ENCODE measurements around the gene COX7A2L. TPM values are rescaled to one million over a fixed set of nuclear protein-coding genes. Genes with fewer than 3 reads are reported as not detected.
A peak's percentile ranks its signal among the peaks of the same experiment; 100 is the strongest.
"Not testable (repeated sequence)": the region's sequence is repeated elsewhere in the genome, so short reads cannot be mapped to it uniquely, and the experiment has no call there.

Gene COX7A2L
- total and polyA plus RNA-seq, 7 experiments from 2014 or later = 57.3 to 204 (median 84.1) TPM

DNA sequence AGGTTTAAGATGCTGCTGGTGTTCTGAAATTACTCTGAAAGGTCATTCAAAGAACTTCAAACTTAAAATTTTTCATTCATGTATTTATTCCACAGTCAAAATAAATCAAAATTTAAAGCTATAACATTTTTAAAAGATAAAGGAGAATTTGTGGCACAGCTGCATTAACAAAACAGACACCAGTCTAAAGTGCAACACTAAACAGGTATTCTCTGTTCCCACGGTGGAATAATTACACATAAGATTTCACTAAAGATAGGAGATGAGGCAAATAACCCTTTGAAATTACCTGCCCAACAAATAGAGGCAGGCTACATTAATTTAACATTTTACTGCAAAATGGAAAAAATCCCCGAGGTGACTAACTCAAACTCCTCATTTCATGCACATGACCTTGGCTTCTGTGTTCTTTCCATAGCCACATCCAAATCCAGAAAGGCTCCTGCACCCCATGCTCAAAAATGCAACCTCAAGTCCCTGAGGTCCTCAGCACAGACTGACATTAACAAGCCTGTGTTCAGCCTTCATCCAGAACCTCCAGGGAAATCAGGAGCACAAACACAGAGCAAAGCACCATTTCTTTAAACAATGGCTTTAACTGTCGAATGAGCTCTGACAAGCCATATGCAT is 10.5 kb downstream of the COX7A2L start:
- Mint-ChIP-seq H3K27me3 (no peaks in the 10 kb centered on the region), H3K4me3 (no peak overlapping the region), H3K27ac (peak overlapping the region in 1 of 9 donors; percentile 60), H3K9me3 (no peaks in the 10 kb centered on the region), H3K4me1 (peaks cover 7 to 47% (median 38%) of the 10 kb centered on the region in 7 donors), H3K36me3 (peaks cover 2 to 60% (median 24%) of the 10 kb centered on the region in 5 donors)
- Histone ChIP-seq H3K4me1 (ENCODE audit: control insufficient read depth in 2 of 2, insufficient read depth in 2 of 2, low read length in 2 of 2) (no peaks in the 10 kb centered on the region), H3K36me3 (ENCODE audit: control insufficient read depth in 2 of 3, insufficient read depth in 3 of 3, low read length in 3 of 3) (peaks cover 0 to 49% (median 5%) of the 10 kb centered on the region in 3 experiments), H3K4me3 (ENCODE audit: low read length) (no peak overlapping the region), H3K9me3 (ENCODE audit: control insufficient read depth in 2 of 3, low read length in 3 of 3) (no peaks in the 10 kb centered on the region), H3K27me3 (ENCODE audit: control insufficient read depth in 2 of 2, insufficient read depth in 2 of 2, low read length in 2 of 2) (no peaks in the 10 kb centered on the region), H3K27ac (ENCODE audit: low read depth, low read length) (no peak overlapping the region)
- CTCF ChIA-PET = no interaction called here
- ATAC-seq = no peak
- no peak for DNase-seq
- POLR2A ChIA-PET = no interaction called here
- intact Hi-C loops (cut with micrococcal nuclease) = no loop called here

DNA sequence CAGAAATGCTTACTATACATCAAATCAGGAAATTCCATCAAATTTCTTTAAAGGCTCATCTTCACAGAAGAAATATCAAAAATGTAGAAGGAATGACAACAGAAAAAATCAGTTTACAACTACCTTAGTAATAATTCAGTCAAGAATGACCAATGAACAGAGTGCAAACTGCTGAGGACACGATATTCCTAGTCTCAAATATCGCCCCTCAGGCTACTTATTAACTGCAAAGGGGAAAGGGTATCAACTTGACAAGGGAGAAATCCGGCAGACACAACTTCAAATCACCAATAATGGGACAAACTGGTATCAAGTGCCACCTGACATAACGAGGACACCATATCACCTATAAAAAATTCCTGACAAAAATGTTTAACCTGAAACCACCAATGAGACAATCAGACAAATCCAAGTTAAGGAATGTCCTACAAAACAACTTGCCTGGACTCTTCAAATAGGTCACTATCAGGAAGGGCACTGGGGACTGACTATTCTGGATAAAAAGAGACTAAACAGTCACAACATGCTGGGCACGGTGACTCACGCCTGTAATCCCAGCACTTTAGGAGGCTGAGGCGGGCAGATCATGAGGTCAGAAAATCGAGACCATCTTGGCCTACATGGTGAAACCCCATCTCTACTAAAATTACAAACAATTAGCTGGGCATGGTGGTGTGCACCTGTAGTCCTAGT is 12.8 kb downstream of the COX7A2L start:
- no peaks in the 10 kb centered on the region for H3K27me3 ChIP-seq (ENCODE audit: control insufficient read depth in 2 of 2, insufficient read depth in 2 of 2, low read length in 2 of 2)
- Mint-ChIP-seq H3K4me1 (peaks cover 2 to 35% (median 20%) of the 10 kb centered on the region in 7 donors), H3K4me3 (no peak overlapping the region), H3K27me3 (no peaks in the 10 kb centered on the region), H3K36me3 (peaks cover 5 to 75% (median 28%) of the 10 kb centered on the region in 5 donors), H3K27ac (peak overlapping the region in 2 of 9 donors; percentile 11 to 32), H3K9me3 (no peaks in the 10 kb centered on the region)
- DNase-seq (no peak), ATAC-seq (no peak)
- no peaks in the 10 kb centered on the region for H3K9me3 ChIP-seq (ENCODE audit: control insufficient read depth in 2 of 3, low read length in 3 of 3)
- no peak overlapping the region for H3K4me3 ChIP-seq (ENCODE audit: low read length)
- no peak overlapping the region for H3K27ac ChIP-seq (ENCODE audit: low read depth, low read length)
- intact Hi-C loops (cut with micrococcal nuclease) = no loop called here
- ChIA-PET POLR2A (no interaction called here), CTCF (no interaction called here)
- no peaks in the 10 kb centered on the region for H3K4me1 ChIP-seq (ENCODE audit: control insufficient read depth in 2 of 2, insufficient read depth in 2 of 2, low read length in 2 of 2)
- H3K36me3 ChIP-seq (ENCODE audit: control insufficient read depth in 2 of 3, insufficient read depth in 3 of 3, low read length in 3 of 3) = peaks cover 0 to 51% (median 5%) of the 10 kb centered on the region in 3 experiments

DNA sequence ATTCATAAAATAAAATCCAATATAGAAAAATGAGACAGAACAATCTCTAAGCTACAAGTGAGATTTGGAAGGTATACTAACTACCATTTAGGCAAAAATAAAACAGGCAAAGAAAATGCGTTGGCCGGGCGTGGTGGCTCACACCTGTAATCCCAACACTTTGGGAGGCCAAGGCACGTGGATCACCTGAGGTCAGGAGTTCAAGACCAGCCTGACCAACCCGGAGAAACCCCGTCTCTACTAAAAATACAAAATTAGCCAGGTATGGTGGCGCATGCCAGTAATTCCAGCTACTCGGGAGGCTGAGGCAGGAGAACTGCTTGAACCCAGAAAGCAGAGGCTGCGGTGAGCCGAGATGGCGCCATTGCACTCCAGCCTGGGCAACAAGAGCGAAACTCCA is 13.5 kb downstream of the COX7A2L start:
- H3K4me3 Mint-ChIP-seq; DNase-seq; intact Hi-C loops (cut with micrococcal nuclease); ATAC-seq; H3K27ac ChIP-seq (ENCODE audit: low read depth, low read length); H3K4me3 ChIP-seq (ENCODE audit: low read length); H3K27me3 Mint-ChIP-seq; H3K4me1 ChIP-seq (ENCODE audit: control insufficient read depth in 2 of 2, insufficient read depth in 2 of 2, low read length in 2 of 2); H3K9me3 ChIP-seq (ENCODE audit: control insufficient read depth in 2 of 3, low read length in 3 of 3); H3K27me3 ChIP-seq (ENCODE audit: control insufficient read depth in 2 of 2, insufficient read depth in 2 of 2, low read length in 2 of 2); H3K9me3 Mint-ChIP-seq; CTCF ChIA-PET: not testable (repeated sequence)
- peaks cover 0 to 43% (median 5%) of the 10 kb centered on the region in 3 experiments for H3K36me3 ChIP-seq (ENCODE audit: control insufficient read depth in 2 of 3, insufficient read depth in 3 of 3, low read length in 3 of 3)
- POLR2A ChIA-PET = interaction anchor here (0.7 kb wide), 1 partner anchor 49 kb away, joined by 3 read pairs; no protein-coding TSS in a partner anchor
- Mint-ChIP-seq H3K27ac (peak overlapping the region in 1 of 9 donors; percentile 81), H3K36me3 (peaks cover 5 to 72% (median 29%) of the 10 kb centered on the region in 5 donors), H3K4me1 (peaks cover 8 to 35% (median 21%) of the 10 kb centered on the region in 7 donors)

DNA sequence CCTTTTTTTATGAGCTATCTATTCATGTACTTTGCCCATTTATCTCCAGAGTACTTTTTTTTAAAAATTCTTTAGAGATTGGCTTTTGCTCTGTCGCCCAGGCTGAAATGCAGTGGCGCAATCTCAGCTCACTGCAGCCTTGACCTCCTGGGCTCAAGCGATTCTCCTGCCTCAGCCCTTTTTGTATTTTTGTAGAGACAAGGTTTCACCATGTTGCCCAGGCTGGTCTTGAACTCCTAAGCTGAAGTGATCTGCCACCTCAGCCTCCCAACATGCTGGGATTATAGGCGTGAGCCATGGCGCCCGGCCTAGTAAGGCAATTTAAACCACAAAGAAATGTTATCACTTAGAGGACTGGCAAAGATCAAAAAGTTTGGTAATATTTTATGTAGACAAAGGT is 14.2 kb downstream of the COX7A2L start:
- H3K4me1 ChIP-seq (ENCODE audit: control insufficient read depth in 2 of 2, insufficient read depth in 2 of 2, low read length in 2 of 2); H3K4me3 ChIP-seq (ENCODE audit: low read length); H3K27me3 ChIP-seq (ENCODE audit: control insufficient read depth in 2 of 2, insufficient read depth in 2 of 2, low read length in 2 of 2); H3K27ac ChIP-seq (ENCODE audit: low read depth, low read length); H3K4me3 Mint-ChIP-seq; H3K9me3 ChIP-seq (ENCODE audit: control insufficient read depth in 2 of 3, low read length in 3 of 3); intact Hi-C loops (cut with micrococcal nuclease); H3K9me3 Mint-ChIP-seq; DNase-seq; H3K27me3 Mint-ChIP-seq; ATAC-seq: not testable (repeated sequence)
- Mint-ChIP-seq H3K4me1 (peaks cover 12 to 39% (median 23%) of the 10 kb centered on the region in 7 donors), H3K36me3 (peaks cover 5 to 65% (median 33%) of the 10 kb centered on the region in 5 donors), H3K27ac (peak overlapping the region in 1 of 9 donors; percentile 9)
- ChIA-PET POLR2A (interaction anchor here (0.6 to 0.7 kb wide), 2 partner anchors 13 to 49 kb away, joined by 3 to 4 read pairs; no protein-coding TSS in a partner anchor), CTCF (interaction anchor here (0.7 kb wide), 1 partner anchor 541 kb away, joined by 5 read pairs; no protein-coding TSS in a partner anchor)
- H3K36me3 ChIP-seq (ENCODE audit: control insufficient read depth in 2 of 3, insufficient read depth in 3 of 3, low read length in 3 of 3) = peaks cover 0 to 37% (median 5%) of the 10 kb centered on the region in 3 experiments

DNA sequence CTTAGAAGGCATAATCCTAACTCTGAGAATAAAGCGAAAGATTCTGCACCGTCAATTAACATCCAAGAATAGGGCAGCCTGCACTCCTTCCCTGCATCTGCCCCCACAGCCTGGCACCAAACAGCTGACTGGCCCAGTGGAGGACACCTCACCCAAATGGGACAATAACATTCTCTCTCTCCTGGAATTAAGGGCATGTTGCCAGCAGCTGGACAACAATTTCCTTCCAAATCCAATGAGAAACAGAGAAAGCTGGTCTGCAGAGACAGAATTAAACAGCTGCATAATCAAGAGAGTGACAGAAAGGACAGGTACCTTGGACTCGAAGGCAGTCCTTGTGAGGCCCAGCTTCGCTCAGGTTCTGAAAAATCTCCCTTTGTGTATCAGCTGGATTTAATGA is 15.0 kb downstream of the COX7A2L start:
- Mint-ChIP-seq H3K4me3 (no peak overlapping the region), H3K9me3 (peaks cover 0 to 2% (median 0%) of the 10 kb centered on the region in 11 donors), H3K4me1 (peaks cover 12 to 45% (median 30%) of the 10 kb centered on the region in 7 donors), H3K27me3 (no peaks in the 10 kb centered on the region), H3K27ac (no peak overlapping the region), H3K36me3 (peaks cover 5 to 63% (median 30%) of the 10 kb centered on the region in 5 donors)
- H3K4me1 ChIP-seq (ENCODE audit: control insufficient read depth in 2 of 2, insufficient read depth in 2 of 2, low read length in 2 of 2) = no peaks in the 10 kb centered on the region
- no peak overlapping the region for H3K27ac ChIP-seq (ENCODE audit: low read depth, low read length)
- no peak overlapping the region for H3K4me3 ChIP-seq (ENCODE audit: low read length)
- ChIA-PET POLR2A (no interaction called here), CTCF (no interaction called here)
- H3K36me3 ChIP-seq (ENCODE audit: control insufficient read depth in 2 of 3, insufficient read depth in 3 of 3, low read length in 3 of 3) = peaks cover 0 to 28% (median 5%) of the 10 kb centered on the region in 3 experiments
- no peaks in the 10 kb centered on the region for H3K9me3 ChIP-seq (ENCODE audit: control insufficient read depth in 2 of 3, low read length in 3 of 3)
- intact Hi-C loops (cut with micrococcal nuclease) = no loop called here
- DNase-seq = no peak
- ATAC-seq = no peak
- H3K27me3 ChIP-seq (ENCODE audit: control insufficient read depth in 2 of 2, insufficient read depth in 2 of 2, low read length in 2 of 2) = no peaks in the 10 kb centered on the region

DNA sequence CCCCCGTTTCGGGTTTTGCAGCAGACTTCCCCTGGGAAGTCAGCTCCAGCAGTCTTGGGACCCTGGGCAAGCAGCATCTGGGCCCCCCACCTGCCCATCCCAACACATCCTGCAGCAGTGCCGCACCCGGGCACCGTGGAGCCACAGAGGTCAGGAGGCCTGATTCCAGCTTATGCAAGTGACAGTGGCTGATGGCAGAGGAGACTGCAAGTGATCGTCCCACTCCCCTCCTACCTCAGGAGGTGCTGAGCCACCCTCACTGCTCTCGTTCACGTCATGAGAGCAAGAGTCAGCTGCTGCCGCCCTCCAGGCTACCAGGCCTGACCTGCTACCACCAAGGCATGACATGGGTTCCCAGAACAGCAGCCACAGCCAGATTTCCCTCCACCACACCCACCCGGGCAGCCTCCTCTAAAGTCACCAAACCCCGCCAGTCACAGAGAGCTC is 18.2 kb downstream of the COX7A2L start:
- peak overlapping the region in 1 of 10 donors; percentile 23 for H3K4me3 Mint-ChIP-seq
- ATAC-seq = no peak
- Histone ChIP-seq H3K27me3 (ENCODE audit: control insufficient read depth in 2 of 2, insufficient read depth in 2 of 2, low read length in 2 of 2) (no peaks in the 10 kb centered on the region), H3K4me1 (ENCODE audit: control insufficient read depth in 2 of 2, insufficient read depth in 2 of 2, low read length in 2 of 2) (no peaks in the 10 kb centered on the region), H3K36me3 (ENCODE audit: control insufficient read depth in 2 of 3, insufficient read depth in 3 of 3, low read length in 3 of 3) (peaks cover 0 to 38% (median 0%) of the 10 kb centered on the region in 3 experiments), H3K27ac (ENCODE audit: low read depth, low read length) (no peak overlapping the region), H3K9me3 (ENCODE audit: control insufficient read depth in 2 of 3, low read length in 3 of 3) (no peaks in the 10 kb centered on the region), H3K4me3 (ENCODE audit: low read length) (no peak overlapping the region)
- DNase-seq = no peak
- peaks cover 18 to 53% (median 28%) of the 10 kb centered on the region in 7 donors for H3K4me1 Mint-ChIP-seq
- intact Hi-C loops (cut with micrococcal nuclease) = no loop called here
- no peaks in the 10 kb centered on the region for H3K27me3 Mint-ChIP-seq
- peaks cover 19 to 64% (median 41%) of the 10 kb centered on the region in 5 donors for H3K36me3 Mint-ChIP-seq
- ChIA-PET CTCF (interaction anchor here (1.2 kb wide), 1 partner anchor 246 kb away, joined by 3 read pairs; no protein-coding TSS in a partner anchor), POLR2A (interaction anchor here (0.6 kb wide), 1 partner anchor 237 kb away, joined by 3 read pairs; no protein-coding TSS in a partner anchor)
- peak overlapping the region in 8 of 9 donors; percentile 11 to 82 (median 66) for H3K27ac Mint-ChIP-seq
- H3K9me3 Mint-ChIP-seq = peaks cover 0 to 22% (median 4%) of the 10 kb centered on the region in 11 donors
